GM12878 (cell line): ENCODE measurements around the gene ALAS1. TPM values are rescaled to one million over a fixed set of nuclear protein-coding genes. Genes with fewer than 3 reads are reported as not detected.

Experiments used
- ATAC-seq: fragments of 200-7000 bp; cut with Tn5 transposase; 3 replicates; pipeline ENCODE4 v1.9.1; 2020; ENCODE audit warnings: mild to moderate bottlenecking, moderate library complexity
- BruUV-seq: library from RNA; stranded (reverse); fragments of 400-500 nt; replicated peaks from 2 replicates; lab custom pipeline; 2021; lab: Mats Ljungman, UMichigan
- CTCF ChIA-PET: fragments of 300-600 bp; sonication (Branson Sonifier 250); formaldehyde crosslinking; extraction: SDS; loops from one replicate; lab custom pipeline; 2021; ENCODE audit warnings: inconsistent platforms; lab: Yijun Ruan, JAX
- POLR2A ChIA-PET: fragments of 350-600 bp; formaldehyde crosslinking; extraction: SDS; loops from one replicate; lab custom pipeline; 2021; ENCODE audit warnings: inconsistent platforms; lab: Charles Lee
- RAD21 ChIA-PET: fragments of 300-600 bp; sonication (Branson Sonifier 250); formaldehyde crosslinking; loops from one replicate; lab custom pipeline; 2023; ENCODE audit warnings: antibody characterized with exemption; ENCODE audit not compliant: unreplicated experiment; lab: Charles Lee
- SMC1A ChIA-PET: fragments of 300-600 bp; sonication (Branson Sonifier 250); formaldehyde crosslinking; loops from one replicate; lab custom pipeline; 2023; ENCODE audit not compliant: unreplicated experiment, uncharacterized antibody; lab: Charles Lee
- DNase-seq: peaks from one replicate; pipeline ENCODE4 v3.0.0-alpha.2; 2011; ENCODE audit warnings: low read depth, low spot score
- FAIRE-seq: peaks from 3 replicates; lab custom pipeline; 2011; peaks lifted over from hg19 to GRCh38; lab: Jason Lieb, UNC
- H2AFZ ChIP-seq: 2 replicates; pipeline ENCODE4 v1.6.0; 2011; ENCODE audit warnings: low read depth, low read length, control low read depth; ENCODE audit not compliant: control insufficient read depth
- H3K27ac ChIP-seq: 2 replicates; pipeline ENCODE4 v1.5.1; 2011; ENCODE audit warnings: control low read depth; ENCODE audit not compliant: control insufficient read depth, insufficient read depth
- H3K27me3 ChIP-seq, 2 experiments: replicated peaks in 1 of 2; 2 replicates each; pipeline versions ENCODE4 v1.6.0 to v1.6.1; 2011; ENCODE audit warnings: low read length in 1 of 2; ENCODE audit not compliant: control insufficient read depth in 2 of 2, insufficient read depth in 2 of 2
- H3K36me3 ChIP-seq, 2 experiments: 2 replicates each; pipeline ENCODE4 v1.5.1; 2011; ENCODE audit warnings: low read length in 1 of 2; ENCODE audit not compliant: control insufficient read depth in 2 of 2, insufficient read depth in 2 of 2
- H3K4me1 ChIP-seq: 2 replicates; pipeline ENCODE4 v1.6.1; 2011; ENCODE audit warnings: mild to moderate bottlenecking, low read length, moderate library complexity, mixed read lengths; ENCODE audit not compliant: control insufficient read depth, insufficient read depth
- H3K4me2 ChIP-seq: 2 replicates; pipeline ENCODE4 v1.6.0; 2011; ENCODE audit warnings: control low read depth; ENCODE audit not compliant: control insufficient read depth, insufficient read depth
- H3K4me3 ChIP-seq: fragments of 200-600 bp; sonication (generic); 2 replicates; pipeline ENCODE4 v1.5.1; 2016
- H3K79me2 ChIP-seq: 2 replicates; pipeline ENCODE4 v1.6.0; 2011; ENCODE audit warnings: low read length; ENCODE audit not compliant: control insufficient read depth, insufficient read depth
- H3K9ac ChIP-seq: 2 replicates; pipeline ENCODE4 v1.8.0; 2011; ENCODE audit warnings: low read length, control low read depth, mixed read lengths; ENCODE audit not compliant: control insufficient read depth, insufficient read depth
- H3K9me3 ChIP-seq: replicated peaks from 3 replicates; pipeline ENCODE4 v1.5.1; 2011; ENCODE audit warnings: mild to moderate bottlenecking, low read length; ENCODE audit not compliant: control insufficient read depth, insufficient read depth
- H4K20me1 ChIP-seq: 2 replicates; pipeline ENCODE4 v1.6.0; 2011; ENCODE audit not compliant: control insufficient read depth, insufficient read depth
- DPF2 ChIP-seq: fragments of 450-650 bp; IDR thresholded peaks from 2 replicates; pipeline ENCODE4 v1.6.1; 2017; ENCODE audit warnings: mild to moderate bottlenecking
- POLR2A ChIP-seq: IDR thresholded peaks from 2 replicates; pipeline ENCODE4 v1.6.1; 2011; ENCODE audit warnings: low read depth, mild to moderate bottlenecking, low read length
- SUZ12 ChIP-seq: fragments of 200-600 bp; sonication (generic); IDR thresholded peaks from one replicate; pipeline ENCODE4 v1.6.1; 2018; ENCODE audit warnings: antibody characterized with exemption, mild to moderate bottlenecking; ENCODE audit not compliant: unreplicated experiment
- YY1 ChIP-seq: IDR thresholded peaks from 2 replicates; pipeline ENCODE4 v1.6.1; 2011; ENCODE audit warnings: low read depth, mild to moderate bottlenecking, low read length
- ZNF384 ChIP-seq: IDR thresholded peaks from 2 replicates; pipeline ENCODE4 v1.6.1; 2012; ENCODE audit warnings: low read depth, mild to moderate bottlenecking, low read length, improper control_type of control experiment, borderline replicate concordance
- WGBS: methylation state at CpG from one replicate; pipeline ENCODE4 v1.1.6; 2016; ENCODE audit warnings: low lambda C conversion rate; ENCODE audit not compliant: insufficient replicate concordance, insufficient coverage; ENCODE audit errors: missing lambda C conversion rate; 5-methylcytosine and 5-hydroxymethylcytosine counted together
- in situ Hi-C: fragments of 300-500 bp; cut with MboI; formaldehyde crosslinking; loops from 9 replicates; pipeline ENCODE4 v1.14.3; 2018; ENCODE audit warnings: mixed read lengths
- intact Hi-C: fragments of 100-400 bp; cut with micrococcal nuclease; formaldehyde crosslinking; loops from one replicate; pipeline ENCODE4 v1.14.2; 2022; ENCODE audit not compliant: unreplicated experiment
- polyA plus RNA-seq, 11 experiments: library from polyadenylated mRNA; depleted of rRNA in 4 of 11; unstranded in 6 of 11; stranded (reverse) in 5 of 11; fragments of >200 nt; fragmentation: Nextera tagmentation in 4 of 11; fragmentation: Illumina TruSeq in 1 of 11; extraction: Ambion mirVana in 4 of 11; extraction: Trizol in 1 of 11; gene quantifications; 1 replicate in 1 of 11; 2 replicates in 10 of 11; pipeline versions ENCODE4 v1.2.1 to v1.2.3, GENCODE V29; 2011 to 2016; ENCODE audit warnings: inconsistent platforms in 2 of 11, missing spikeins in 2 of 11, low read depth in 1 of 11
- total RNA-seq, 4 experiments: library from RNA; depleted of rRNA in 3 of 4; stranded (reverse); fragments of >200 nt in 3 of 4; fragmentation: Illumina TruSeq in 1 of 4; extraction: Trizol in 1 of 4; gene quantifications; 2 replicates each; pipeline versions ENCODE4 v1.2.1 to v1.2.3, GENCODE V29; 2013 to 2021
- TF ChIP-seq, protein P1 (sequence below): fragments of 150-350 bp; IDR thresholded peaks from 2 replicates; pipeline ENCODE4 v1.6.1; 2014; ENCODE audit warnings: mild to moderate bottlenecking, low read depth, low read length
- TF ChIP-seq, protein P2 (sequence below): IDR thresholded peaks from 2 replicates; pipeline ENCODE4 v1.6.1; 2011; ENCODE audit warnings: borderline replicate concordance, low read depth, mild to moderate bottlenecking, moderate library complexity, mixed read lengths, low read length; ENCODE audit not compliant: insufficient read depth; ENCODE audit errors: extremely low read length

The ALAS1 gene
- total and polyA plus RNA-seq, 10 of the 15 experiments (the other 5 are each of a cell fraction or from before 2014, with no cell fraction given) = 69.9 to 115 (median 94.1) TPM

DNA sequence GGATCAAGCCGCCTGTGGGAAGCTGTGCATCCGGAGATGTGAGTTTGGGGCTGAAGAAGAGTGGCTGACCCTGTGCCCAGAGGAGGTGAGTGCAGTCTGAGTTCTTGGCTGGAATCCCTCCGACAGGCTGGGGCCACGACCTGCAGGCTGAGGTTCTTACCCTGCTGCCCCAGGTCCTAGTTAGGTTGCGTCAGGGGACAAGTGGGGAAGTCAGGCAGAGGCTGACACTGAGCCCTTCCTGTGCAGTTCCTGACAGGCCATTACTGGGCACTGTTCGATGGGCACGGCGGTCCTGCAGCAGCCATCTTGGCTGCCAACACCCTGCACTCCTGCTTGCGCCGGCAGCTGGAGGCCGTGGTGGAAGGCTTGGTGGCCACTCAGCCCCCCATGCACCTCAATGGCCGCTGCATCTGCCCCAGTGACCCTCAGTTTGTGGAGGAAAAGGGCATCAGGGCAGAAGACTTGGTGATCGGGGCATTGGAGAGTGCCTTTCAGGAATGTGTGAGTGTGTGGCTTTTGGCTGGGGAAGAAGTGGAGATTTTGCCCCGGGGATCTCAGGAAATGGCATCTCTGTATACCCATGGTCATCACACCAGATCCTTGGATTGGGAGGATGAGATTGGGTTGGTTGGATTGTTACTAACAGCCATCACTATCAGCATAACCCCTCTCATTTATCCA is 48.9 kb downstream of the ALAS1 start:
- H3K79me2 ChIP-seq = no peaks in the 10 kb centered on the region; the same call in none of the 2 replicates

More for the DNA sequence above, 48.9 kb downstream of the ALAS1 start:
- DNase-seq (no peak), FAIRE-seq (no peak), ATAC-seq (no peak)
- ChIA-PET RAD21 (interaction anchor here (0.9 to 1.8 kb wide), 7 partner anchors 9 to 194 kb away, joined by 3 to 7 read pairs (median 5); partner anchors contain the start of gene WDR82), CTCF (interaction anchor here (1.0 to 7.5 kb wide), 3 partner anchors 10 to 32 kb away, joined by 3 to 87 read pairs (median 3); partner anchors contain the start of gene WDR82), POLR2A (interaction anchor here (0.6 to 1.7 kb wide), 6 partner anchors 12 to 41 kb away, joined by 3 to 9 read pairs (median 4); partner anchors contain the start of genes GLYCTK and TLR9)
- intact Hi-C loops = no loop called here
- H3K9me3 ChIP-seq = no peaks in the 10 kb centered on the region; the same call in 2 of the 3 replicates
- 34% methylated on average over 14 of the region's 14 CpGs for WGBS
- no TSS peak for BruUV-seq
- H3K27me3 ChIP-seq = no peaks in the 10 kb centered on the region
- H3K4me3 ChIP-seq = peak overlapping the region; percentile 89
- no peak overlapping the region for H3K27ac ChIP-seq
- no peak overlapping the region for H2AFZ ChIP-seq
- H3K4me1 ChIP-seq = peaks cover 39% of the 10 kb centered on the region
- H3K9ac ChIP-seq = peak overlapping the region; percentile 80
- peaks cover 9 to 10% of the 10 kb centered on the region in 2 experiments; a peak in 3 of 4 replicates for H3K36me3 ChIP-seq
- no peaks in the 10 kb centered on the region for H4K20me1 ChIP-seq
- TF ChIP-seq, protein P1, sequence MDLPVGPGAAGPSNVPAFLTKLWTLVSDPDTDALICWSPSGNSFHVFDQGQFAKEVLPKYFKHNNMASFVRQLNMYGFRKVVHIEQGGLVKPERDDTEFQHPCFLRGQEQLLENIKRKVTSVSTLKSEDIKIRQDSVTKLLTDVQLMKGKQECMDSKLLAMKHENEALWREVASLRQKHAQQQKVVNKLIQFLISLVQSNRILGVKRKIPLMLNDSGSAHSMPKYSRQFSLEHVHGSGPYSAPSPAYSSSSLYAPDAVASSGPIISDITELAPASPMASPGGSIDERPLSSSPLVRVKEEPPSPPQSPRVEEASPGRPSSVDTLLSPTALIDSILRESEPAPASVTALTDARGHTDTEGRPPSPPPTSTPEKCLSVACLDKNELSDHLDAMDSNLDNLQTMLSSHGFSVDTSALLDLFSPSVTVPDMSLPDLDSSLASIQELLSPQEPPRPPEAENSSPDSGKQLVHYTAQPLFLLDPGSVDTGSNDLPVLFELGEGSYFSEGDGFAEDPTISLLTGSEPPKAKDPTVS = no peak
- TF ChIP-seq SUZ12 = no peak
- TF ChIP-seq, protein P2, sequence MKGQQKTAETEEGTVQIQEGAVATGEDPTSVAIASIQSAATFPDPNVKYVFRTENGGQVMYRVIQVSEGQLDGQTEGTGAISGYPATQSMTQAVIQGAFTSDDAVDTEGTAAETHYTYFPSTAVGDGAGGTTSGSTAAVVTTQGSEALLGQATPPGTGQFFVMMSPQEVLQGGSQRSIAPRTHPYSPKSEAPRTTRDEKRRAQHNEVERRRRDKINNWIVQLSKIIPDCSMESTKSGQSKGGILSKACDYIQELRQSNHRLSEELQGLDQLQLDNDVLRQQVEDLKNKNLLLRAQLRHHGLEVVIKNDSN = no peak
- 0 out of 2 replicates have a peak, but pooled peaks have one; percentile 19 for TF ChIP-seq YY1
- peak; percentile 17; the same call in 1 of the 2 replicates for TF ChIP-seq POLR2A
- TF ChIP-seq DPF2 = 0 out of 2 replicates have a peak, but pooled peaks have one; percentile 52
- TF ChIP-seq ZNF384 = no peak
- TF ChIP-seq, all 136 proteins: peak for 3
- peak overlapping the region; percentile 100 for H3K4me2 ChIP-seq
- in situ Hi-C loops = no loop called here
- SMC1A ChIA-PET = interaction anchor here (1.2 to 7.4 kb wide), 4 partner anchors 16 to 31 kb away, joined by 3 to 62 read pairs (median 4); partner anchors contain the start of gene WDR82
